WTC11 (cell line): Measurements from ENCODE around the gene TM9SF1. TPM values are rescaled to one million over a fixed set of nuclear protein-coding genes. Genes with fewer than 3 reads are reported as not detected.

Experiments used
- ATAC-seq: fragments of 200-7000 bp; cut with Tn5 transposase; 2 replicates; pipeline ENCODE4 v1.10.0; 2021; ENCODE audit warnings: mild to moderate bottlenecking, moderate library complexity
- CTCF ChIA-PET: fragments of 300-600 bp; sonication (Branson Sonifier 250); formaldehyde crosslinking; loops from one replicate; lab custom pipeline; 2021; ENCODE audit warnings: antibody characterized with exemption; lab: Charles Lee
- POLR2A ChIA-PET: fragments of 350-600 bp; sonication (Branson Sonifier 250); formaldehyde crosslinking; loops from one replicate; lab custom pipeline; 2021; ENCODE audit warnings: antibody characterized with exemption; lab: Charles Lee
- DNase-seq: peaks from one replicate; pipeline ENCODE4 v3.0.0; 2021; ENCODE audit warnings: low spot score
- H3K27ac Mint-ChIP-seq: 2 replicates; pipeline ENCODE4 v1.8.0; 2021; ENCODE audit warnings: mixed read lengths
- H3K27me3 Mint-ChIP-seq: 2 replicates; pipeline ENCODE4 v1.8.0; 2021; ENCODE audit warnings: low read depth, mild to moderate bottlenecking, moderate library complexity, mixed read lengths
- H3K36me3 Mint-ChIP-seq: 2 replicates; pipeline ENCODE4 v1.8.0; 2021; ENCODE audit warnings: mixed read lengths
- H3K4me1 Mint-ChIP-seq: 2 replicates; pipeline ENCODE4 v1.8.0; 2022; ENCODE audit warnings: mixed read lengths
- H3K4me3 Mint-ChIP-seq: 2 replicates; pipeline ENCODE4 v1.8.0; 2021; ENCODE audit warnings: mild to moderate bottlenecking, moderate library complexity, mixed read lengths
- H3K9me3 Mint-ChIP-seq: 2 replicates; pipeline ENCODE4 v1.8.0; 2021; ENCODE audit warnings: mixed read lengths
- ARID4B ChIP-seq: sonication (generic); formaldehyde crosslinking; IDR thresholded peaks from 2 replicates; pipeline ENCODE4 v1.8.0; 2023; ENCODE audit warnings: missing genetic modification reagents, mild to moderate bottlenecking, borderline replicate concordance
- ATF6 ChIP-seq: sonication (generic); formaldehyde crosslinking; IDR thresholded peaks from 2 replicates; pipeline ENCODE4 v1.8.1; 2023; ENCODE audit warnings: mild to moderate bottlenecking, missing genetic modification reagents
- CBFB ChIP-seq: sonication (generic); formaldehyde crosslinking; IDR thresholded peaks from 2 replicates; pipeline ENCODE4 v1.8.1; 2022; ENCODE audit warnings: mild to moderate bottlenecking, low read depth, missing genetic modification reagents
- CREB1 ChIP-seq: sonication (generic); formaldehyde crosslinking; IDR thresholded peaks from 2 replicates; pipeline ENCODE4 v1.8.0; 2023; ENCODE audit warnings: mild to moderate bottlenecking, missing genetic modification reagents
- E2F4 ChIP-seq: sonication (generic); formaldehyde crosslinking; IDR thresholded peaks from 2 replicates; pipeline ENCODE4 v1.8.1; 2022; ENCODE audit warnings: low read depth, mild to moderate bottlenecking, moderate library complexity, missing genetic modification reagents, borderline replicate concordance
- EMX1 ChIP-seq: fragments of 250-450 bp; sonication (Bioruptor Pico); IDR thresholded peaks from 2 replicates; pipeline ENCODE4 v1.8.0; 2021; ENCODE audit warnings: mild to moderate bottlenecking
- FOXK1 ChIP-seq: sonication (generic); formaldehyde crosslinking; IDR thresholded peaks from 2 replicates; pipeline ENCODE4 v1.8.0; 2022; ENCODE audit warnings: mild to moderate bottlenecking, moderate library complexity, missing genetic modification reagents
- GRHL2 ChIP-seq: fragments of 250-450 bp; sonication (Bioruptor Pico); IDR thresholded peaks from 2 replicates; pipeline ENCODE4 v1.8.0; 2022; ENCODE audit warnings: mild to moderate bottlenecking, moderate library complexity; ENCODE audit not compliant: insufficient replicate concordance, severe bottlenecking
- MXD4 ChIP-seq: fragments of 250-450 bp; sonication (Bioruptor Pico); IDR thresholded peaks from 2 replicates; pipeline ENCODE4 v1.8.0; 2021; ENCODE audit warnings: mild to moderate bottlenecking, moderate library complexity, borderline replicate concordance
- NR3C1 ChIP-seq: sonication (generic); formaldehyde crosslinking; conservative IDR thresholded peaks from 2 replicates; pipeline ENCODE4 v1.8.1; 2023; ENCODE audit warnings: low read depth, mild to moderate bottlenecking, missing genetic modification reagents
- RELA ChIP-seq: sonication (generic); formaldehyde crosslinking; IDR thresholded peaks from 2 replicates; pipeline ENCODE4 v1.8.1; 2022; ENCODE audit warnings: missing genetic modification reagents, mild to moderate bottlenecking, borderline replicate concordance
- RORB ChIP-seq: fragments of 250-450 bp; sonication (Bioruptor Pico); IDR thresholded peaks from 2 replicates; pipeline ENCODE4 v1.9.0; 2021; ENCODE audit warnings: mild to moderate bottlenecking
- SMAD4 ChIP-seq: sonication (generic); formaldehyde crosslinking; IDR thresholded peaks from 2 replicates; pipeline ENCODE4 v1.8.0; 2022; ENCODE audit warnings: mild to moderate bottlenecking, missing genetic modification reagents
- STAT6 ChIP-seq: sonication (generic); formaldehyde crosslinking; conservative IDR thresholded peaks from 2 replicates; pipeline ENCODE4 v1.8.1; 2023; ENCODE audit warnings: mild to moderate bottlenecking, low read depth, missing genetic modification reagents, moderate library complexity
- TP53 ChIP-seq: sonication (generic); formaldehyde crosslinking; IDR thresholded peaks from 2 replicates; pipeline ENCODE4 v1.8.1; 2023; ENCODE audit warnings: mild to moderate bottlenecking, missing genetic modification reagents
- ZNF416 ChIP-seq: fragments of 250-450 bp; sonication (Bioruptor Pico); IDR thresholded peaks from 2 replicates; pipeline ENCODE4 v1.9.0; 2021; ENCODE audit warnings: mild to moderate bottlenecking, inconsistent platforms
- ZNF423 ChIP-seq: fragments of 250-450 bp; sonication (Bioruptor Pico); IDR thresholded peaks from 2 replicates; pipeline ENCODE4 v2.1.2; 2022; ENCODE audit warnings: mild to moderate bottlenecking, moderate library complexity
- total RNA-seq: library from RNA; stranded (reverse); gene quantifications from 3 replicates; pipeline ENCODE4 v1.2.3, GENCODE V29; 2021

TM9SF1 gene
- total RNA-seq, 1 experiment from 2014 or later: 27.9 TPM

- no peaks in the 10 kb centered on the region for H3K4me1 Mint-ChIP-seq
- H3K9me3 Mint-ChIP-seq: no peaks in the 10 kb centered on the region
- H3K27me3 Mint-ChIP-seq: no peaks in the 10 kb centered on the region
- CTCF ChIA-PET: no interaction called here
- peaks cover 34% of the 10 kb centered on the region for H3K36me3 Mint-ChIP-seq
- POLR2A ChIA-PET: no interaction called here
- TF ChIP-seq ZNF416 (CRISPR knock-in tag) (no peak), CREB1 (no peak), EMX1 (CRISPR knock-in tag) (no peak), MXD4 (CRISPR knock-in tag) (no peak), E2F4 (no peak), ZNF423 (CRISPR knock-in tag) (no peak), GRHL2 (no peak), FOXK1 (no peak), CBFB (CRISPR knock-in tag) (no peak), SMAD4 (no peak), ARID4B (CRISPR knock-in tag) (no peak), RELA (CRISPR knock-in tag) (no peak), ATF6 (CRISPR knock-in tag) (no peak), TP53 (no peak), STAT6 (CRISPR knock-in tag) (no peak)
- H3K27ac Mint-ChIP-seq: no peak overlapping the region
- H3K4me3 Mint-ChIP-seq: no peak overlapping the region
- no peak for DNase-seq
- no peak for ATAC-seq
These were observed 16.7 kb downstream of the TM9SF1 start for GRCh38 chr14:24178399-24179178.

- Mint-ChIP-seq H3K36me3 (peaks cover 27% of the 10 kb centered on the region), H3K27ac (no peak overlapping the region), H3K4me3 (no peak overlapping the region), H3K27me3 (no peaks in the 10 kb centered on the region), H3K4me1 (0 out of 2 replicates have a peak, but pooled peaks cover 4% of the 10 kb centered on the region), H3K9me3 (no peaks in the 10 kb centered on the region)
- POLR2A ChIA-PET: no interaction called here
- CTCF ChIA-PET: interaction anchor here (1.5 kb wide), 1 partner anchor 16 kb away, joined by 6 read pairs; the partner anchor contains the start of gene IRF9
- TF ChIP-seq ARID4B (CRISPR knock-in tag) (no peak), RORB (no peak), SMAD4 (no peak), NR3C1 (CRISPR knock-in tag) (no peak)
- ATAC-seq (no peak), DNase-seq (no peak)
These were observed 17.4 kb downstream of the TM9SF1 start for GRCh38 chr14:24177891-24178290.
